GM12878 (cell line): ENCODE data around the gene SLC17A8. TPM values are rescaled to one million over a fixed set of nuclear protein-coding genes. Genes with fewer than 3 reads are reported as not detected.

Experiments
- ATAC-seq: fragments of 200-7000 bp; cut with Tn5 transposase; 3 replicates; pipeline ENCODE4 v1.9.1; 2020; ENCODE audit warnings: mild to moderate bottlenecking, moderate library complexity
- BruUV-seq: library from RNA; stranded (reverse); fragments of 400-500 nt; replicated peaks from 2 replicates; lab custom pipeline; 2021; lab: Mats Ljungman, UMichigan
- CTCF ChIA-PET: fragments of 300-600 bp; sonication (Branson Sonifier 250); formaldehyde crosslinking; extraction: SDS; loops from one replicate; lab custom pipeline; 2021; ENCODE audit warnings: inconsistent platforms; lab: Yijun Ruan, JAX
- POLR2A ChIA-PET: fragments of 350-600 bp; formaldehyde crosslinking; extraction: SDS; loops from one replicate; lab custom pipeline; 2021; ENCODE audit warnings: inconsistent platforms; lab: Charles Lee
- RAD21 ChIA-PET: fragments of 300-600 bp; sonication (Branson Sonifier 250); formaldehyde crosslinking; loops from one replicate; lab custom pipeline; 2023; ENCODE audit warnings: antibody characterized with exemption; ENCODE audit not compliant: unreplicated experiment; lab: Charles Lee
- SMC1A ChIA-PET: fragments of 300-600 bp; sonication (Branson Sonifier 250); formaldehyde crosslinking; loops from one replicate; lab custom pipeline; 2023; ENCODE audit not compliant: unreplicated experiment, uncharacterized antibody; lab: Charles Lee
- DNase-seq: peaks from one replicate; pipeline ENCODE4 v3.0.0-alpha.2; 2011; ENCODE audit warnings: low read depth, low spot score
- FAIRE-seq: peaks from 3 replicates; lab custom pipeline; 2011; peaks lifted over from hg19 to GRCh38; lab: Jason Lieb, UNC
- H2AFZ ChIP-seq: 2 replicates; pipeline ENCODE4 v1.6.0; 2011; ENCODE audit warnings: low read depth, low read length, control low read depth; ENCODE audit not compliant: control insufficient read depth
- H3K27ac ChIP-seq: 2 replicates; pipeline ENCODE4 v1.5.1; 2011; ENCODE audit warnings: control low read depth; ENCODE audit not compliant: control insufficient read depth, insufficient read depth
- H3K27me3 ChIP-seq, 2 experiments: replicated peaks in 1 of 2; 2 replicates each; pipeline versions ENCODE4 v1.6.0 to v1.6.1; 2011; ENCODE audit warnings: low read length in 1 of 2; ENCODE audit not compliant: control insufficient read depth in 2 of 2, insufficient read depth in 2 of 2
- H3K36me3 ChIP-seq, 2 experiments: 2 replicates each; pipeline ENCODE4 v1.5.1; 2011; ENCODE audit warnings: low read length in 1 of 2; ENCODE audit not compliant: control insufficient read depth in 2 of 2, insufficient read depth in 2 of 2
- H3K4me1 ChIP-seq: 2 replicates; pipeline ENCODE4 v1.6.1; 2011; ENCODE audit warnings: mild to moderate bottlenecking, low read length, moderate library complexity, mixed read lengths; ENCODE audit not compliant: control insufficient read depth, insufficient read depth
- H3K4me2 ChIP-seq: 2 replicates; pipeline ENCODE4 v1.6.0; 2011; ENCODE audit warnings: control low read depth; ENCODE audit not compliant: control insufficient read depth, insufficient read depth
- H3K4me3 ChIP-seq: fragments of 200-600 bp; sonication (generic); 2 replicates; pipeline ENCODE4 v1.5.1; 2016
- H3K79me2 ChIP-seq: 2 replicates; pipeline ENCODE4 v1.6.0; 2011; ENCODE audit warnings: low read length; ENCODE audit not compliant: control insufficient read depth, insufficient read depth
- H3K9ac ChIP-seq: 2 replicates; pipeline ENCODE4 v1.8.0; 2011; ENCODE audit warnings: low read length, control low read depth, mixed read lengths; ENCODE audit not compliant: control insufficient read depth, insufficient read depth
- H3K9me3 ChIP-seq: replicated peaks from 3 replicates; pipeline ENCODE4 v1.5.1; 2011; ENCODE audit warnings: mild to moderate bottlenecking, low read length; ENCODE audit not compliant: control insufficient read depth, insufficient read depth
- H4K20me1 ChIP-seq: 2 replicates; pipeline ENCODE4 v1.6.0; 2011; ENCODE audit not compliant: control insufficient read depth, insufficient read depth
- CBFB ChIP-seq: IDR thresholded peaks from 2 replicates; pipeline ENCODE4 v1.6.1; 2016; ENCODE audit warnings: antibody characterized with exemption, low read depth
- MTA2 ChIP-seq: fragments of 450-650 bp; IDR thresholded peaks from 2 replicates; pipeline ENCODE4 v1.6.1; 2016; ENCODE audit warnings: low read depth, mild to moderate bottlenecking, moderate library complexity
- SUZ12 ChIP-seq: fragments of 200-600 bp; sonication (generic); IDR thresholded peaks from one replicate; pipeline ENCODE4 v1.6.1; 2018; ENCODE audit warnings: antibody characterized with exemption, mild to moderate bottlenecking; ENCODE audit not compliant: unreplicated experiment
- WGBS: methylation state at CpG from one replicate; pipeline ENCODE4 v1.1.6; 2016; ENCODE audit warnings: low lambda C conversion rate; ENCODE audit not compliant: insufficient replicate concordance, insufficient coverage; ENCODE audit errors: missing lambda C conversion rate; 5-methylcytosine and 5-hydroxymethylcytosine counted together
- in situ Hi-C: fragments of 300-500 bp; cut with MboI; formaldehyde crosslinking; loops from 9 replicates; pipeline ENCODE4 v1.14.3; 2018; ENCODE audit warnings: mixed read lengths
- intact Hi-C: fragments of 100-400 bp; cut with micrococcal nuclease; formaldehyde crosslinking; loops from one replicate; pipeline ENCODE4 v1.14.2; 2022; ENCODE audit not compliant: unreplicated experiment
- polyA plus RNA-seq, 11 experiments: library from polyadenylated mRNA; depleted of rRNA in 4 of 11; unstranded in 6 of 11; stranded (reverse) in 5 of 11; fragments of >200 nt; fragmentation: Nextera tagmentation in 4 of 11; fragmentation: Illumina TruSeq in 1 of 11; extraction: Ambion mirVana in 4 of 11; extraction: Trizol in 1 of 11; gene quantifications; 1 replicate in 1 of 11; 2 replicates in 10 of 11; pipeline versions ENCODE4 v1.2.1 to v1.2.3, GENCODE V29; 2011 to 2016; ENCODE audit warnings: inconsistent platforms in 2 of 11, missing spikeins in 2 of 11, low read depth in 1 of 11
- total RNA-seq, 4 experiments: library from RNA; depleted of rRNA in 3 of 4; stranded (reverse); fragments of >200 nt in 3 of 4; fragmentation: Illumina TruSeq in 1 of 4; extraction: Trizol in 1 of 4; gene quantifications; 2 replicates each; pipeline versions ENCODE4 v1.2.1 to v1.2.3, GENCODE V29; 2013 to 2021
- TF ChIP-seq, protein P1 (sequence below), 3 experiments: IDR thresholded peaks in 2 of 3; conservative IDR thresholded peaks in 1 of 3; 2 replicates each; pipeline ENCODE4 v1.5.1; 2011; ENCODE audit warnings: low read depth in 3 of 3, low read length in 3 of 3, mild to moderate bottlenecking in 3 of 3, control low read depth in 2 of 3, moderate library complexity in 2 of 3, inconsistent platforms in 1 of 3, mixed read lengths in 1 of 3; ENCODE audit not compliant: control insufficient read depth in 2 of 3, insufficient read depth in 1 of 3; ENCODE audit errors: extremely low read depth in 1 of 3

SLC17A8 gene
- total and polyA plus RNA-seq, 10 of the 15 experiments (the other 5 are each of a cell fraction or from before 2014, with no cell fraction given): 0.18 TPM; not detected in 9

DNA sequence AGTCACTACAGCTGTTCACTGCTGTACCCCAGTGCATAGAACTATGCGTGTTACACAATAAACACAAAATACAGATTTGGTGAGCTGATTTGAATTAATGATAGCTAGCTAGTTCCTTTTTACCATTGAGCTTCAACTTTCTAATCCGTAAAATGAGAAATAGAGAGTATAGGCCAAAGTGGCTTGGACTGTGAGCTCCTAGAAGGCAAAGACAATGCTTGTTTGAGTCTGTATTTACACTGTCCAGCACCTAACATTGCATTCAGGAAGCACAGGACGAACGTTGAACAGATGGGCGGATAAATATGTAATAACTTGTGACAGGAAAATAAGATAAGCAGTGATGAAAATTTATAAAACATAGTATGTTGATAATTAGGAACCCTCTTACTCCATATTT is 31.5 kb downstream of the SLC17A8 start (continued):
- no peak for TF ChIP-seq MTA2
- no peak for TF ChIP-seq CBFB

DNA sequence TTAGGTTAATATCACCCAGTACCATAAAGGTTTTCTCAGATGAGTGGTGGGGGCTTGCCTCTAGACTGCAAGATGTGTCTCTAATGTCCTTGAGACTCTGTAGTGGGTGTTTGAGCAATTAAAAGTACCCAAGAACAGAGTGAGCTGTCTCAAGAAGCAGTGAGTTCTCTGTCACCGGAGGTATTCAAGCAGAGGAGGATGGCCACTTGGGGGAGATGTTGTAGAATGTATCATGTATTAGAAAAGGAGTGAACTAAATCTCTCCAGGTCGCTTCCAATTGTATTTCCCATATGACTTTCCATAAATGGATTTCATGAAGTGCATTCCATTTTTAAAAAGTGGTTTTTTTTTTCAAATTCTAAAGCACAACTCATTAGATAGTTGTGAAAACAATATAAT is 35.0 kb downstream of the SLC17A8 start:
- RAD21 ChIA-PET: no interaction called here
- CTCF ChIA-PET: no interaction called here
- in situ Hi-C loops (no loop called here), intact Hi-C loops (loop anchor here (1.0 kb wide), 1 partner anchor 37 kb away; no protein-coding TSS in a partner anchor)
- Histone ChIP-seq H3K27ac (no peak overlapping the region), H3K4me3 (no peak overlapping the region), H3K9me3 (no peaks in the 10 kb centered on the region), H4K20me1 (no peaks in the 10 kb centered on the region), H3K36me3 (no peaks in the 10 kb centered on the region)
- no peak for ATAC-seq
- SMC1A ChIA-PET: interaction anchor here (0.6 to 0.7 kb wide), 2 partner anchors 13 to 161 kb away, joined by 3 read pairs; no protein-coding TSS in a partner anchor
- no peak for FAIRE-seq
- no peak for DNase-seq
- TF ChIP-seq SUZ12: no peak
- TF ChIP-seq, protein P1, sequence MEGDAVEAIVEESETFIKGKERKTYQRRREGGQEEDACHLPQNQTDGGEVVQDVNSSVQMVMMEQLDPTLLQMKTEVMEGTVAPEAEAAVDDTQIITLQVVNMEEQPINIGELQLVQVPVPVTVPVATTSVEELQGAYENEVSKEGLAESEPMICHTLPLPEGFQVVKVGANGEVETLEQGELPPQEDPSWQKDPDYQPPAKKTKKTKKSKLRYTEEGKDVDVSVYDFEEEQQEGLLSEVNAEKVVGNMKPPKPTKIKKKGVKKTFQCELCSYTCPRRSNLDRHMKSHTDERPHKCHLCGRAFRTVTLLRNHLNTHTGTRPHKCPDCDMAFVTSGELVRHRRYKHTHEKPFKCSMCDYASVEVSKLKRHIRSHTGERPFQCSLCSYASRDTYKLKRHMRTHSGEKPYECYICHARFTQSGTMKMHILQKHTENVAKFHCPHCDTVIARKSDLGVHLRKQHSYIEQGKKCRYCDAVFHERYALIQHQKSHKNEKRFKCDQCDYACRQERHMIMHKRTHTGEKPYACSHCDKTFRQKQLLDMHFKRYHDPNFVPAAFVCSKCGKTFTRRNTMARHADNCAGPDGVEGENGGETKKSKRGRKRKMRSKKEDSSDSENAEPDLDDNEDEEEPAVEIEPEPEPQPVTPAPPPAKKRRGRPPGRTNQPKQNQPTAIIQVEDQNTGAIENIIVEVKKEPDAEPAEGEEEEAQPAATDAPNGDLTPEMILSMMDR (IDR thresholded peaks at IDR 0.05 in 2 of 3, conservative IDR thresholded peaks at IDR 0.05 in 1 of 3; ENCODE audit: control insufficient read depth in 2 of 3, extremely low read depth in 1 of 3, insufficient read depth in 1 of 3, low read depth in 3 of 3, low read length in 3 of 3): peak in 1 of 3 experiments; percentile 12; a peak in 1 of 6 replicates
- TF ChIP-seq, all 136 proteins: peak for 1
- no peaks in the 10 kb centered on the region for H3K79me2 ChIP-seq
- H3K9ac ChIP-seq: no peak overlapping the region
- no peak overlapping the region for H3K4me2 ChIP-seq
- no peak overlapping the region for H2AFZ ChIP-seq
- BruUV-seq: no TSS peak
- 36% methylated on average over 2 of the region's 2 CpGs for WGBS
- POLR2A ChIA-PET: no interaction called here
- no peaks in the 10 kb centered on the region for H3K27me3 ChIP-seq
- no peaks in the 10 kb centered on the region for H3K4me1 ChIP-seq
